Right lung (tissue), 5 donors: ENCODE measurements around the gene FAM53B. TPM values are rescaled to one million over a fixed set of nuclear protein-coding genes. Genes with fewer than 3 reads are reported as not detected.
A peak's percentile ranks its signal among the peaks of the same experiment; 100 is the strongest.
"Not testable (repeated sequence)": the region's sequence is repeated elsewhere in the genome, so short reads cannot be mapped to it uniquely, and the experiment has no call there.

Source experiments
- DNase-seq, 2 donors: peaks; one replicate each; pipeline ENCODE4 v3.0.0-alpha.2; 2013
- polyA plus RNA-seq, 5 donors: library from polyadenylated mRNA; unstranded; fragments of 120-200 nt; gene quantifications; one replicate each; pipeline versions ENCODE4 v1.2.1 to v1.2.3, GENCODE V29; 2013; ENCODE audit warnings: inconsistent platforms in 1 of 5, low replicate concordance in 1 of 5; ENCODE audit not compliant: insufficient read length in 5 of 5, insufficient read depth in 1 of 5

FAM53B gene
- polyA plus RNA-seq, 5 donors, result 12.9 to 28.6 (median 19.2) TPM

GRCh38 chr10:124598773-124599587, 145.2 kb downstream of the FAM53B start:
- DNase-seq, result no peak

- no peak for DNase-seq
Observed at GRCh38 chr10:124598196-124598595, 146.0 kb downstream of the FAM53B start.

GRCh38 chr10:124597846-124598165, 146.4 kb downstream of the FAM53B start:
- no peak for DNase-seq

GRCh38 chr10:124596962-124597845, 147.0 kb downstream of the FAM53B start:
- no peak for DNase-seq

GRCh38 chr10:124596116-124596785, 147.9 kb downstream of the FAM53B start:
- no peak for DNase-seq

GRCh38 chr10:124595143-124595883, 148.9 kb downstream of the FAM53B start:
- DNase-seq, result no peak

- DNase-seq, result no peak
Observed at GRCh38 chr10:124594240-124594639, 149.9 kb downstream of the FAM53B start.

GRCh38 chr10:124593431-124593985, 150.7 kb downstream of the FAM53B start:
- no peak for DNase-seq

- DNase-seq, result no peak
Observed at GRCh38 chr10:124592736-124593430, 151.3 kb downstream of the FAM53B start.

GRCh38 chr10:124592101-124592500, 152.1 kb downstream of the FAM53B start:
- no peak for DNase-seq

GRCh38 chr10:124591123-124591495, 153.1 kb downstream of the FAM53B start:
- no peak for DNase-seq

- DNase-seq, result no peak
Observed at GRCh38 chr10:124590216-124591122, 153.7 kb downstream of the FAM53B start.

GRCh38 chr10:124589491-124590041, 154.6 kb downstream of the FAM53B start:
- peak in 1 of 2 donors; percentile 59 for DNase-seq

- DNase-seq, result peak in 1 of 2 donors; percentile 33
Observed at GRCh38 chr10:124588736-124589490, 155.3 kb downstream of the FAM53B start.

GRCh38 chr10:124588341-124588735, 155.8 kb downstream of the FAM53B start:
- DNase-seq, result not testable (repeated sequence)

GRCh38 chr10:124587811-124588211, 156.4 kb downstream of the FAM53B start:
- DNase-seq, result no peak

- no peak for DNase-seq
Observed at GRCh38 chr10:124586142-124586541, 158.0 kb downstream of the FAM53B start.

- DNase-seq, result no peak
Observed at GRCh38 chr10:124579011-124579399, 165.2 kb downstream of the FAM53B start.
